Gastroesophageal sphincter (tissue), 4 donors: ENCODE measurements around the gene ZNF418. TPM values are rescaled to one million over a fixed set of nuclear protein-coding genes. Genes with fewer than 3 reads are reported as not detected.
"Not testable (repeated sequence)": the region's sequence is repeated elsewhere in the genome, so short reads cannot be mapped to it uniquely, and the experiment has no call there.

Experiments used
- ATAC-seq: fragments of 150-250 bp; one replicate; pipeline ENCODE4 v1.9.1; 2016; ENCODE audit warnings: mild to moderate bottlenecking, moderate library complexity
- H3K27ac ChIP-seq, 4 donors: fragments of 200-600 bp; sonication (generic) in 3 of 4; 1 replicate in 3 of 4; 2 replicates in 1 of 4; pipeline ENCODE4 v1.5.1; 2016 to 2019
- H3K27me3 ChIP-seq: fragments of 200-600 bp; sonication (generic); one replicate; pipeline ENCODE4 v1.5.1; 2019
- H3K36me3 ChIP-seq, 2 donors: fragments of 200-600 bp; sonication (generic); one replicate each; pipeline ENCODE4 v1.5.1; 2019; ENCODE audit warnings: control low read depth in 1 of 2
- H3K4me1 ChIP-seq, 3 donors: fragments of 200-600 bp; sonication (generic); 1 replicate in 2 of 3; 2 replicates in 1 of 3; pipeline ENCODE4 v1.5.1; 2016 to 2019; ENCODE audit warnings: control low read depth in 2 of 3
- H3K4me3 ChIP-seq, 2 donors: fragments of 200-600 bp; sonication (generic); one replicate each; pipeline ENCODE4 v1.5.1; 2019; ENCODE audit warnings: mild to moderate bottlenecking in 1 of 2, moderate library complexity in 1 of 2
- H3K9me3 ChIP-seq, 3 donors: fragments of 200-600 bp; sonication (generic); one replicate each; pipeline ENCODE4 v1.5.1; 2017 to 2019; ENCODE audit warnings: control low read depth in 2 of 3
- EP300 ChIP-seq: sonication (generic); formaldehyde crosslinking; IDR thresholded peaks from one replicate; pipeline ENCODE4 v1.6.1; 2017; ENCODE audit warnings: antibody characterized with exemption, mild to moderate bottlenecking
- POLR2A ChIP-seq, 2 donors: fragments of 450-650 bp; IDR thresholded peaks; one replicate each; pipeline ENCODE4 v1.6.1; 2017; ENCODE audit warnings: antibody characterized with exemption in 2 of 2, mild to moderate bottlenecking in 2 of 2, moderate library complexity in 1 of 2
- POLR2AphosphoS5 ChIP-seq: sonication (generic); formaldehyde crosslinking; IDR thresholded peaks from one replicate; pipeline ENCODE4 v1.6.1; 2017; ENCODE audit warnings: antibody characterized with exemption
- WGBS, 2 donors: methylation state at CpG; one replicate each; pipeline ENCODE4 v1.1.5; 2018; ENCODE audit warnings: low coverage in 1 of 2; 5-methylcytosine and 5-hydroxymethylcytosine counted together
- total RNA-seq, 4 donors: library from RNA; depleted of rRNA; stranded (reverse); fragments of >200 nt; gene quantifications; one replicate each; pipeline ENCODE4 v1.1.0, GENCODE V29; 2016
- TF ChIP-seq, protein P1 (sequence below), 4 experiments: fragments of 200-600 bp in 2 of 4; fragments of 450-650 bp in 2 of 4; sonication (generic) in 1 of 4; IDR thresholded peaks; one replicate each; pipeline ENCODE4 v1.5.1; 2017 to 2019; ENCODE audit warnings: antibody characterized with exemption in 4 of 4, mild to moderate bottlenecking in 2 of 4, moderate library complexity in 2 of 4

The ZNF418 gene
- total RNA-seq, 4 donors from 2014 or later = 10.4 to 28.5 (median 13.9) TPM

DNA sequence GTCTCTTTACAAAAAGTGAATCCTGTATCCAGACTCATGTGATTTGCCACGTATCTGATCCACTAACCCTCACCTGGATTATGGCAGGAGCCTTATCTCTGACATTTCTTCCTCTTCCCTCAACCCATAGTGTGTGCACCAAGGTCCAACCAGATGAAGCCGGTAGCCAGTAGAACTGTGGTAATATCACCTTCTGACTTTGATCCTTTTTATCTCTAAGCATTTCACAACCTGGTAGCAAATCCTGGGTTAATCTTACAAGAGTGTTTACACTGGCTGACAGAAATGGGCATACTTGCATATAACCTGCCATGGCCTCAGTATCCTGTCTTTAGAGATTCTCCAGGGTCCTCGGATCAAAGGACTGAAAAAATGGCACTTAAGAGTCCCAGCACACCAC, 20.7 kb downstream of the ZNF418 start:
- H3K27me3 ChIP-seq = no peaks in the 10 kb centered on the region
- no peak overlapping the region for H3K4me3 ChIP-seq
- H3K9me3 ChIP-seq = peaks cover 0 to 35% (median 0%) of the 10 kb centered on the region in 3 donors
- 81 to 93% methylated on average over 2 to 3 of the region's 3 CpGs for WGBS, 2 donors
- H3K27ac ChIP-seq = no peak overlapping the region
- ATAC-seq = no peak
- peaks cover 0 to 55% of the 10 kb centered on the region in 2 donors for H3K36me3 ChIP-seq
- peaks cover 0 to 17% (median 9%) of the 10 kb centered on the region in 3 donors for H3K4me1 ChIP-seq
- no peak for TF ChIP-seq EP300
- no peak for TF ChIP-seq POLR2A (IDR thresholded peaks at IDR 0.05)
- no peak for TF ChIP-seq POLR2AphosphoS5
- TF ChIP-seq, protein P1, sequence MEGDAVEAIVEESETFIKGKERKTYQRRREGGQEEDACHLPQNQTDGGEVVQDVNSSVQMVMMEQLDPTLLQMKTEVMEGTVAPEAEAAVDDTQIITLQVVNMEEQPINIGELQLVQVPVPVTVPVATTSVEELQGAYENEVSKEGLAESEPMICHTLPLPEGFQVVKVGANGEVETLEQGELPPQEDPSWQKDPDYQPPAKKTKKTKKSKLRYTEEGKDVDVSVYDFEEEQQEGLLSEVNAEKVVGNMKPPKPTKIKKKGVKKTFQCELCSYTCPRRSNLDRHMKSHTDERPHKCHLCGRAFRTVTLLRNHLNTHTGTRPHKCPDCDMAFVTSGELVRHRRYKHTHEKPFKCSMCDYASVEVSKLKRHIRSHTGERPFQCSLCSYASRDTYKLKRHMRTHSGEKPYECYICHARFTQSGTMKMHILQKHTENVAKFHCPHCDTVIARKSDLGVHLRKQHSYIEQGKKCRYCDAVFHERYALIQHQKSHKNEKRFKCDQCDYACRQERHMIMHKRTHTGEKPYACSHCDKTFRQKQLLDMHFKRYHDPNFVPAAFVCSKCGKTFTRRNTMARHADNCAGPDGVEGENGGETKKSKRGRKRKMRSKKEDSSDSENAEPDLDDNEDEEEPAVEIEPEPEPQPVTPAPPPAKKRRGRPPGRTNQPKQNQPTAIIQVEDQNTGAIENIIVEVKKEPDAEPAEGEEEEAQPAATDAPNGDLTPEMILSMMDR (IDR thresholded peaks at IDR 0.05) = no peak

DNA sequence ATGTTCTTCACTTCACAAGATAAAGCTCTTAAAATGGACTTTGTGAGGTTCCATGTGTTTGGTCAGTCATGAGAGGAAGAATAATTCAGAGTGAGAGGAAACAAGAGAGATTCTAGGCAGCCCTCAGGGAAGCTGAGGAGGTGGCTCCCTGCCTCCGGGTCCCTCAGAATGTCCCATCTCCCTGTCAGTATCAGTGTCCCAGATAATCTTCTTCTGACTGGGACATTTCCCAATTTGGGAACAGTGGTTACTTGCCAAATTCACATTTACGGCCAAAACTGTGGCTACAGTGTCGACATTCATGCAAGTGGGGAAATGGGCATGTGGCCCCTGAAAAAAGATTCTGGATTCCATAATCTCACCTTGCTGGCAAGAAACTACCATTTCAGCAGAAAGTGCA, 27.8 kb downstream of the ZNF418 start:
- Histone ChIP-seq H3K36me3 (peaks cover 0 to 61% of the 10 kb centered on the region in 2 donors), H3K27ac (no peak overlapping the region), H3K4me3 (no peak overlapping the region), H3K4me1 (peaks cover 0 to 9% (median 0%) of the 10 kb centered on the region in 3 donors), H3K9me3 (peaks cover 0 to 74% (median 0%) of the 10 kb centered on the region in 3 donors), H3K27me3 (no peaks in the 10 kb centered on the region)
- no peak for ATAC-seq
- WGBS, 2 donors = 93 to 100% methylated on average over 1 to 3 of the region's 3 CpGs
- TF ChIP-seq, protein P1 (IDR thresholded peaks at IDR 0.05) = no peak
- TF ChIP-seq POLR2A (IDR thresholded peaks at IDR 0.05) (no peak), EP300 (no peak), POLR2AphosphoS5 (no peak)

DNA sequence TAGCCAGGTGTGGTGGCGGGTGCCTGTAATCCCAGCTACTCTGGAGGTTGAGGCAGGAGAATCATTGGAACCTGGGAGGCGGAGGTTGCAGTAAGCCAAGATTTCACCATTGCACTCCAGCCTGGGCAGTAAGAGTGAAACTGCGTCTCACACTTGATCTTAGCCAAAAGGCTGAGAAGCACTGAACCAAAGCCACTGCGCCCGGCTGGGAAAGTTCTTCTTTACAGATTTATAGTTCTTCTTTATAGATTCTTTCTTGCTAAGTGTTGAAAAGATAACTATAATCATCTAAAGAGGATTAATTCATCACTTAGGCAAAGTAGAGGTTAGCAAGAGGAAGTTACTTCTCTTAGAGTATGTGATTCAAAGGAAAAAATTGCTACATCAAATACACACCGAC, 29.9 kb downstream of the ZNF418 start:
- H3K4me1 ChIP-seq = peaks cover 0 to 9% (median 0%) of the 10 kb centered on the region in 3 donors
- H3K27me3 ChIP-seq = no peaks in the 10 kb centered on the region
- H3K36me3 ChIP-seq = peaks cover 0 to 40% of the 10 kb centered on the region in 2 donors
- peaks cover 0 to 54% (median 0%) of the 10 kb centered on the region in 3 donors for H3K9me3 ChIP-seq
- H3K4me3 ChIP-seq = no peak overlapping the region
- no peak for TF ChIP-seq EP300
- TF ChIP-seq, protein P1 (IDR thresholded peaks at IDR 0.05) = no peak
- no peak for TF ChIP-seq POLR2A (IDR thresholded peaks at IDR 0.05)
- TF ChIP-seq POLR2AphosphoS5 = no peak
- H3K27ac ChIP-seq = no peak overlapping the region
- no peak for ATAC-seq
- 85 to 87% methylated on average over 5 to 6 of the region's 6 CpGs for WGBS, 2 donors

DNA sequence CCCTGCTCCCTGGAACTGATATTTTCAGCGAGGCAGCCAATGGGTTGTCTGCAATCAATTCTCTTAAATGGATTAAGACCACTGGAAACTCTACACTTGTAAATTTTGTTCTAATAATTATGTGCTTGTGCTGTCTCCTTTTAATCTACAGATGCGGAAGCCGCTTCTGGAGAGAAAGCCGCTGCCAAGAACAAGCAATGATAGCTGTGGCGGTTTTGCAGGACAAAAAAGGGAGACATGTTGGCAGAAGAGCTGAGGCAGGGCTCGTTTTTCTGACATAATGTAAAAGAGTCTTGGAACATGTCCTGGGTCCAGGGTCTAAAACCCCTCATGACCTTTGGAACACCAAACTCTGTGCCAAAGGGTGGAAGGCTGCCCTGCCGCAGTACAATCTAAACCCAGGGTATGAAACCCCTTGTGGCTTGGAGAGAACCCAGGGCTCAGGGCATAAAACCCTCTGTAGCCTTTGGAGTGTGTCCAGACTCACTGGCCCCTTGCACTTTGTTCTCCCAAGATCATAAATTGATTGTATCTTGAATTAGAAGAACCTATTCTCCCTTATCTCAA, 31.5 kb downstream of the ZNF418 start:
- peaks cover 0 to 45% (median 0%) of the 10 kb centered on the region in 3 donors for H3K9me3 ChIP-seq
- 55 to 69% methylated on average over 6 to 7 of the region's 7 CpGs for WGBS, 2 donors
- no peak for TF ChIP-seq EP300
- TF ChIP-seq, protein P1 (IDR thresholded peaks at IDR 0.05) = no peak
- no peak for TF ChIP-seq POLR2A (IDR thresholded peaks at IDR 0.05)
- TF ChIP-seq POLR2AphosphoS5 = no peak

GRCh38 chr19:57900311-57900710, 34.9 kb downstream of the ZNF418 start:
- Histone ChIP-seq H3K36me3 (peaks cover 0 to 11% of the 10 kb centered on the region in 2 donors), H3K27me3 (no peaks in the 10 kb centered on the region), H3K4me1 (peaks cover 0 to 9% (median 0%) of the 10 kb centered on the region in 3 donors), H3K9me3 (peaks cover 0 to 28% (median 0%) of the 10 kb centered on the region in 3 donors), H3K27ac (no peak overlapping the region), H3K4me3 (no peak overlapping the region)
- TF ChIP-seq EP300 (no peak), POLR2AphosphoS5 (no peak), POLR2A (IDR thresholded peaks at IDR 0.05) (no peak)
- TF ChIP-seq, protein P1 (IDR thresholded peaks at IDR 0.05) = no peak
- WGBS, 2 donors = 19 to 33% methylated on average over 4 of the region's 5 CpGs
- ATAC-seq = no peak

More for the DNA sequence above, 31.5 kb downstream of the ZNF418 start:
- Histone ChIP-seq H3K27me3 (no peaks in the 10 kb centered on the region), H3K36me3 (peaks cover 0 to 29% of the 10 kb centered on the region in 2 donors), H3K4me3 (no peak overlapping the region), H3K27ac (no peak overlapping the region), H3K4me1 (peaks cover 0 to 9% (median 0%) of the 10 kb centered on the region in 3 donors)
- ATAC-seq = no peak

DNA sequence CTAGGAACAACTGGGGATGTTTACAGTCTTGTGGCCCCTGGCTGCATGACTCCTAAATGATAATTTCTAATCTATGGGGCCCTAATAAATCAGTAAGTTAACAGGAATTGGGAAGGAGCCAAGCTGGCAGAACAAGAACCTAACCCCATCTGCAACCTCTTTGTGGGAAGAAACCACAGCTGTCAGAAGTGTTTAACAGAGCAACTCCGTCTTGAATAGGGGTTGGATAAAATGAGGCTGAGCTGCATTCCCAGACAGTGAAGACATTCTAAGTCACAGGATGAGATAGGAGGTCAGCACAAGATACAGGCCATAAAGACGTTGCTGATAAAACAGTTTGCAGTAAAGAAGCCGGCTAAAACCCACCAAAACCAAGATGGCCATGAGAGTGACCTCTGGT, 44.5 kb downstream of the ZNF418 start:
- Histone ChIP-seq H3K9me3 (peaks cover 0 to 31% (median 0%) of the 10 kb centered on the region in 3 donors), H3K4me1 (peaks cover 0 to 21% (median 0%) of the 10 kb centered on the region in 3 donors)
- ATAC-seq, H3K4me3 ChIP-seq, H3K27ac ChIP-seq, H3K36me3 ChIP-seq, H3K27me3 ChIP-seq: not testable (repeated sequence)
- WGBS, 2 donors = 33 to 64% methylated on average over 2 to 3 of the region's 3 CpGs
